Measurements from ENCODE around the gene GLP1R. TPM values are rescaled to one million over a fixed set of nuclear protein-coding genes. Genes with fewer than 3 reads are reported as not detected.

Gene GLP1R
- total RNA-seq, 1 experiment from 2014 or later = not detected

- no peaks in the 10 kb centered on the region for H3K9me3 ChIP-seq (ENCODE audit: control insufficient read depth in 1 of 2, insufficient read depth in 1 of 2, low read depth in 1 of 2, low read length in 2 of 2)
- BruUV-seq (replicated peaks) = no TSS peak
- no peaks in the 10 kb centered on the region for H3K9me2 ChIP-seq (ENCODE audit: insufficient read depth)
- ChIA-PET CTCF (no interaction called here), RAD21 (ENCODE audit: low non-redundant PET in 1 of 2, low total read pairs in 2 of 2, uncharacterized antibody in 2 of 2, unreplicated experiment in 2 of 2) (no interaction called here), POLR2A (no interaction called here)
- H3K27me3 ChIP-seq (ENCODE audit: insufficient read depth, low read length) = peaks cover 54% of the 10 kb centered on the region
- H3K9ac ChIP-seq (ENCODE audit: low read length) = no peak overlapping the region
- ATAC-seq (no peak), DNase-seq (ENCODE audit: low read depth, low spot score) (no peak)
- TF ChIP-seq, protein P1, sequence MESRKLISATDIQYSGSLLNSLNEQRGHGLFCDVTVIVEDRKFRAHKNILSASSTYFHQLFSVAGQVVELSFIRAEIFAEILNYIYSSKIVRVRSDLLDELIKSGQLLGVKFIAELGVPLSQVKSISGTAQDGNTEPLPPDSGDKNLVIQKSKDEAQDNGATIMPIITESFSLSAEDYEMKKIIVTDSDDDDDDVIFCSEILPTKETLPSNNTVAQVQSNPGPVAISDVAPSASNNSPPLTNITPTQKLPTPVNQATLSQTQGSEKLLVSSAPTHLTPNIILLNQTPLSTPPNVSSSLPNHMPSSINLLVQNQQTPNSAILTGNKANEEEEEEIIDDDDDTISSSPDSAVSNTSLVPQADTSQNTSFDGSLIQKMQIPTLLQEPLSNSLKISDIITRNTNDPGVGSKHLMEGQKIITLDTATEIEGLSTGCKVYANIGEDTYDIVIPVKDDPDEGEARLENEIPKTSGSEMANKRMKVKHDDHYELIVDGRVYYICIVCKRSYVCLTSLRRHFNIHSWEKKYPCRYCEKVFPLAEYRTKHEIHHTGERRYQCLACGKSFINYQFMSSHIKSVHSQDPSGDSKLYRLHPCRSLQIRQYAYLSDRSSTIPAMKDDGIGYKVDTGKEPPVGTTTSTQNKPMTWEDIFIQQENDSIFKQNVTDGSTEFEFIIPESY (IDR thresholded peaks at IDR 0.05; ENCODE audit: extremely low read depth, insufficient replicate concordance, low read length) = no peak
- TF ChIP-seq EZH2phosphoT487 (IDR thresholded peaks at IDR 0.05; ENCODE audit: borderline replicate concordance) (no peak), CEBPB (IDR thresholded peaks at IDR 0.05; ENCODE audit: low read depth) (no peak), SIN3A (IDR thresholded peaks at IDR 0.05; ENCODE audit: low read depth) (no peak), POLR2A (IDR thresholded peaks at IDR 0.05; ENCODE audit: borderline replicate concordance, extremely low read depth, insufficient read depth, insufficient read length) (no peak), CBX3 (IDR thresholded peaks at IDR 0.05; ENCODE audit: low read depth) (no peak), EZH2 (IDR thresholded peaks at IDR 0.05) (no peak), RAD21 (IDR thresholded peaks at IDR 0.05; ENCODE audit: low read depth) (no peak)
- TF ChIP-seq, protein P2, sequence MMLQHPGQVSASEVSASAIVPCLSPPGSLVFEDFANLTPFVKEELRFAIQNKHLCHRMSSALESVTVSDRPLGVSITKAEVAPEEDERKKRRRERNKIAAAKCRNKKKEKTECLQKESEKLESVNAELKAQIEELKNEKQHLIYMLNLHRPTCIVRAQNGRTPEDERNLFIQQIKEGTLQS (IDR thresholded peaks at IDR 0.05) = no peak
- TF ChIP-seq, protein P3, sequence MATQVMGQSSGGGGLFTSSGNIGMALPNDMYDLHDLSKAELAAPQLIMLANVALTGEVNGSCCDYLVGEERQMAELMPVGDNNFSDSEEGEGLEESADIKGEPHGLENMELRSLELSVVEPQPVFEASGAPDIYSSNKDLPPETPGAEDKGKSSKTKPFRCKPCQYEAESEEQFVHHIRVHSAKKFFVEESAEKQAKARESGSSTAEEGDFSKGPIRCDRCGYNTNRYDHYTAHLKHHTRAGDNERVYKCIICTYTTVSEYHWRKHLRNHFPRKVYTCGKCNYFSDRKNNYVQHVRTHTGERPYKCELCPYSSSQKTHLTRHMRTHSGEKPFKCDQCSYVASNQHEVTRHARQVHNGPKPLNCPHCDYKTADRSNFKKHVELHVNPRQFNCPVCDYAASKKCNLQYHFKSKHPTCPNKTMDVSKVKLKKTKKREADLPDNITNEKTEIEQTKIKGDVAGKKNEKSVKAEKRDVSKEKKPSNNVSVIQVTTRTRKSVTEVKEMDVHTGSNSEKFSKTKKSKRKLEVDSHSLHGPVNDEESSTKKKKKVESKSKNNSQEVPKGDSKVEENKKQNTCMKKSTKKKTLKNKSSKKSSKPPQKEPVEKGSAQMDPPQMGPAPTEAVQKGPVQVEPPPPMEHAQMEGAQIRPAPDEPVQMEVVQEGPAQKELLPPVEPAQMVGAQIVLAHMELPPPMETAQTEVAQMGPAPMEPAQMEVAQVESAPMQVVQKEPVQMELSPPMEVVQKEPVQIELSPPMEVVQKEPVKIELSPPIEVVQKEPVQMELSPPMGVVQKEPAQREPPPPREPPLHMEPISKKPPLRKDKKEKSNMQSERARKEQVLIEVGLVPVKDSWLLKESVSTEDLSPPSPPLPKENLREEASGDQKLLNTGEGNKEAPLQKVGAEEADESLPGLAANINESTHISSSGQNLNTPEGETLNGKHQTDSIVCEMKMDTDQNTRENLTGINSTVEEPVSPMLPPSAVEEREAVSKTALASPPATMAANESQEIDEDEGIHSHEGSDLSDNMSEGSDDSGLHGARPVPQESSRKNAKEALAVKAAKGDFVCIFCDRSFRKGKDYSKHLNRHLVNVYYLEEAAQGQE (IDR thresholded peaks at IDR 0.05; ENCODE audit: low read depth) = no peak
- no peaks in the 10 kb centered on the region for H3K79me2 ChIP-seq (ENCODE audit: insufficient read depth, low read length)
- H3K4me2 ChIP-seq (ENCODE audit: low read length) = no peak overlapping the region
- H3K27ac ChIP-seq (ENCODE audit: low read depth, low read length) = no peak overlapping the region
- no peak overlapping the region for H2AFZ ChIP-seq (ENCODE audit: low read depth, low read length, poor library complexity, severe bottlenecking)
- no peaks in the 10 kb centered on the region for H4K20me1 ChIP-seq (ENCODE audit: insufficient read depth)
- H3K36me3 ChIP-seq (ENCODE audit: control insufficient read depth in 1 of 2, insufficient read depth in 2 of 2, low read length in 2 of 2) = no peaks in the 10 kb centered on the region
- intact Hi-C loops (cut with micrococcal nuclease) = no loop called here
- H3K4me3 ChIP-seq (replicated peaks in 1 of 2; ENCODE audit: low read depth in 1 of 2, low read length in 2 of 2) = no peak overlapping the region
- no peaks in the 10 kb centered on the region for H3K4me1 ChIP-seq (ENCODE audit: control insufficient read depth in 1 of 2, insufficient read depth in 2 of 2, low read length in 2 of 2)
Observed at GRCh38 chr6:39095578-39095977, 47.0 kb downstream of the GLP1R start.
